NCI-H2107 treated with DMSO at 0.1 percent for 48 hours (cell line): ENCODE data around the gene SLU7.
A peak's percentile ranks its signal among the peaks of the same experiment; 100 is the strongest.

ENCODE experiments used
- DNase-seq: peaks from one replicate; lab custom pipeline; 2025; ENCODE audit not compliant: unreplicated experiment; lab: John Stamatoyannopoulos, UW

SLU7 gene

GRCh38 chr5:160420331-160420610 lies 1.4 kb upstream of the SLU7 start:
- DNase-seq, result no peak

DNA sequence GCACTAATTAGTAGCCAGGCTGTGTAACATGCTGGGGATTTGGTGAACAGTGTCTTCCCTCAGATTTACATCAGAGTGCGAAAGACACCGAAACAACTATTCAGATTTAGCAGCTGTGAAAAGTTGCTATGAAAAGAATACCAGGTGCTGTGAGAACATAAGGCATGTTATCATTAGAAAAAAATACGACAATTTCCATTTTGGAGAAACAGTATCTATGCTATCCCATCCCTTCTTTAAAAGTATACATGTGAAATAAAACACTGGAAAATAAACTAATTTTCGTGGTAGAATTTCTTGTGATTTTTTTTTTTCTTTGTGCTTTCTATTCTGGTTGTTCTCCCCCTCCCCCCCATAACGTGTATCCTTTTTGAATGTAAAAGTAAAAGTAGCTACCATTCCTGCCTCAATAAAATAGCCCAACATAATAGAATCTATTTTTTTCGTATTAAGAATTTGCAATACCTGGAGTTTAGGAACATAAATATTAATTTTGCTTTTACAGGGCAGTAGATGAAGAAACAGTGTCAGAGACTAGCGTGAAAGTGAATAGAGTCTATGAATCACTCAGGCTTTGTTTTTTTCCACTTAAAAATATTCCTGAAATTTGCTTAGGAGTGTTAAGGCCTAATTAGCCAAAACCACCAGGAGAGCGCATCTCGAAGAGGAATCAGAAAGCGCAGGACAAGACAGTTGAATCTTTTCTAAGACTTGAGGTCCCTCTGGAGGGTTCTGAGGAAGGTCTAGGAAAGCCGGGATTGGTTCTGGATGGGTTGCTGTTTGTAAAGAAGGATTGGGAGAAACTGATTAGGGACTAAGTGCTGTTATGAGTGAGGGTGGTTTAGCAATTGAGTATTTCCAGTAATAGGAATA lies 813 bp upstream of the SLU7 start:
- no peak for DNase-seq

DNA sequence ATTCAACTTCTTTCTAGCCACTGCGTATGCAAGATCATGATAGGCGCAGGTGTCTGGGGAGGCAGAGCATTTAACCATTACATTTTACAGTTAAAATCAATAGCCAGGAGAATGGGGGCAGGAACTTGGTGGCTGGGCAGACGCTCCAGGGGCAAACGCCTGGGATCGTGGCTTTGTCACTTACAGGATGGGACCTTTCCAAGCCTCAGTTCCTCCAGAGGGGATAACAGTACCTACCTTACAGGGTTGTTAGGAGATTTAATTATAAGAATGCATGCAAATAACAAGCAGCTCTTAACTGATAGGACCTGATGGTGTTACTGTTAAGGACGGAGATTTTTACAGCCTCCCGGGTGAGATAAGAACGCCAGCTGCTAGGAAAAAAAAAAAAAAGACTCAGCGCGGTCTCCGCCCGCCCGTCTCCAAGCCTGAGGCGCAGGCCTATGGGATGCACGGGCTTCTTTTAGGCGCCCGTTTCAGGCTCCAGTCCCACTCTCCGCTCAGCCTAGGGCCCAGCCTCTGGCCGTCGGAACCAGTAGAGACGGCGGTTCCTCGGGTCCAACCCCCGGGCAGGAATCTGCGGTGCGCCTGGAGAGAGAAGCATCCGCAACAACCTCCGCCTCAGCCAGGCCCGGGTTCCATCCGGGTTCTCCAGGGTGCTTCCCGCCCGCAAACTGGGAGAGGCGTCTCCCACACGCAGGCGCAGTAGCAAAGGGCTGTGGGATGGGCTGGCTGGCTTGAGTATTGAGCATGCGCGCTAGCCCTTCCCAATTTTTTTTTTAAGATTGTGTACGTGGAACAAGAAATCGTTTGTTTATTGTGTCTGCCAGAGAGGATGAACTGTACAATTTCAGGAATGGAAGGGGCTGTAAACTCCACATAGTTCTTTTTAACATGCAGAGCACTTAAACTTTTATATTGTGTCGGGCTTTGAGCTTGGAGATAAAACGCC lies 19.2 kb downstream of the SLU7 start, which contains the start of gene FAM200C:
Gene FAM200C (minus strand): TSS at position 653 of the 952 bp plus-strand sequence. CDS start 4,564 bp downstream, outside the sequence.
- peak; percentile 82 for DNase-seq

GRCh38 chr5:160398806-160399205 lies 20.1 kb downstream of the SLU7 start:
- DNase-seq, result no peak

GRCh38 chr5:160397492-160397891 lies 21.4 kb downstream of the SLU7 start:
- DNase-seq, result no peak

DNA sequence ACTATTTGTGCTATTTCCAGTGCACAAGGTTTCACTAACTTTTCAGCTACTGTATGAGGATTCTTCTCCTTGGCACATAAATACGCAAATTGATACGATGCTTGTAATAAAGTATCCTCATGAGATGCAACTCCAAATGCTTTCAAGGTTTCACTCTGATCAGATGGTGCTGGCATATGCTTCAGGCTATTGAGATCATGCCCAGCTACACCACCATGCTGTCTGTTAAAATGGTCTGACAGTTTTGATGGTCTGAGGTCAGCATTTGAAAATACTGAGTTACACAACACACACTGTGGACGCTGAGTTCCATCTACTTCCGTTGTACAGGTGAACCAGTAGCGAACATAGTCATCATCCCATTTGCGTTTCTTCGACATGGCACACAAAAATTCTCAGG lies 23.8 kb downstream of the SLU7 start:
- no peak for DNase-seq

DNA sequence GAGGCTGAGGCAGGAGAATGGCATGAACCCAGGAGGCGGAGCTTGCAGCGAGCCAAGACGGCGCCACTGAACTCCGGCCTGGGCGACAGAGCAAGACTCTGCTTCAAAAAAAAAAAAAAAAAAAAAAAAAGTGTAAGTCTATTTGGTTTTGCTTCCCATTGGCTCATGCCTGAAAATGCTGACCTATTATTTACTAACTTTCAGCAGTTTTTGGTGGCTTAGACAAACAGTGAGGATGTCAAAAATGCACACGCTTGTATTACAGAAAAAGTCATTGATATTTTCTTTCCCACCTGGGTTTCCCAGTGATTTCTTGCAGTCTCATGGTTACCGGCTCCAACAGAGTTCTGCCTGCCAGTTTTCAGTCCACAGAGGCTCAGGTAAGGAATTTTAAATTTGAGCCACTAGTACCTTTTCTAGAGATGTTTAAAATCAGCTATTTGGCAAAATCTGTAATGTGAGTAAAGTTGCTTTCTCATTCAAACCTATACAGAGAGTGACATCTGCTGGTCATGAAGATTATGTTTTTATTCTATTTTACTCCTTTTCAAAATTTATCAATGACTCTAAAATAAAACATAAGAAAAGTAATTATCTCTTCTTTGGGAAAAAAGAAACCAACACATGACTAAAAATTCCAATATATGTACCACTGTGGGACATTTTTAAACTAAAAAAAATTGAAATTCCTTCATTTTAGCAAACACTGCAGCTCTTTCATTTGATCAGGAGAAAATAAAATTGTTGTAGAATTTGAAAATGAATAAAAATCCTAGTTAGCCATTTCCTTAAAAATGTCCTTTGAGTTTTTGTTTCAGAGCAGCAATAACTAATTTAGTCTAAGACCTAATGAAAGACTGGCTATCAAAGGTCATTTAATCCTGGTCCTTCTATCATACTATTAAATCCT lies 27.8 kb downstream of the SLU7 start:
- no peak for DNase-seq

DNA sequence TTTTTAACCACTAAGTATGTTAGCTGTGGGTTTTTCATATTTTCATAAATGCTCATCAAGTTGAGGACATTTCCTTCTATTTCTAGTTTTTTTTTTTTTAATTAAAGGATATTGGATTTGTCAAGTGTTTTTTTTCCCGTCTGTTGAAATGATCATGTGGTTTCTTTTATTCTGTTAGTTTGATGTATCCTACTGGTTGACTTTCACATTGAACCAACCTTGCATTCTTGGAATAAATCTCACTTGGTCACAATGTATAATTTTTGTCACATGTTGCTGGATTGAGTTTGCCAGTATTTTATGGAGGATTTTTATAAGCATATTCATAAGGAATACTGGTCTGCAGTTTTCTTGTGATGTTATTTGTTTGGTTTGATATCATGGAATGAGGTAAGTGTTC lies 31.4 kb downstream of the SLU7 start:
- DNase-seq, result no peak

- no peak for DNase-seq
Measured at GRCh38 chr5:160385496-160385895, 33.4 kb downstream of the SLU7 start.

DNA sequence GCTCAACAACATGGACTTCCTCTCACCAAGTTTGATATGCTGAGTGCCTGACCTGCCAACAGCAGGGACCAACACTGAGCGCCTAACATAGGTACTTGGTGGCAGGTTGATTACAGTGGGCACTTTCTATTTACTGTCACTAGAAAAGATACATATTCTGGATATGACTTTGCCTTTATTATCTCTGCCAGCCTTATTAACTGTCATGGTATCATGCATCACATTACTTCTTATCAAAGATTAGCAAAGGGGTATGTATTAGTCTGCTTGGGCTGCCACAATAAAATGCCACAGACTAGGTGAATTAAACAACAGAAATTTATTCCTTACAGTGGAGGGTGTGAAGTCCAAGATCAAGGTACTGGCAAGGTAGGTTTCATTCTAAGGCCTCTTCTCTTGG lies 34.2 kb downstream of the SLU7 start:
- DNase-seq, result no peak

DNA sequence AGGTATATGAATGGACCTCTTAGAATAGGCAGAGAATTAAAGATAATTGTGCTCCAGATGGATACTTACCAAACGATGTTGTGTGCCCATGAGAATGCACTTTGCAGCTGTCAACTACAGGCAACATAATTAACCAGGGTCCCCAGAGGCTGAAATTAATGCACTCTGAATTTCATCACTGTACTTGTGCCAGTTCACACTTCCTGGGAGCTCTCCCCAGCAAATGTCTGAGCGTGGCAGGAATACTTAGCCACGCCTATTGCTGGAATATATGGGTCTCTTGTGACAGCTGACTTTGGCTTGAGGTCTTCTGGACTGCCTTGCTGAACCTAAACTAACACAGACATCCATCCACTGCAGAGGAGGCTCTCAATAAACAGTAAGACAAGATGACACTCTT lies 36.5 kb downstream of the SLU7 start:
- DNase-seq, result peak; percentile 32

DNA sequence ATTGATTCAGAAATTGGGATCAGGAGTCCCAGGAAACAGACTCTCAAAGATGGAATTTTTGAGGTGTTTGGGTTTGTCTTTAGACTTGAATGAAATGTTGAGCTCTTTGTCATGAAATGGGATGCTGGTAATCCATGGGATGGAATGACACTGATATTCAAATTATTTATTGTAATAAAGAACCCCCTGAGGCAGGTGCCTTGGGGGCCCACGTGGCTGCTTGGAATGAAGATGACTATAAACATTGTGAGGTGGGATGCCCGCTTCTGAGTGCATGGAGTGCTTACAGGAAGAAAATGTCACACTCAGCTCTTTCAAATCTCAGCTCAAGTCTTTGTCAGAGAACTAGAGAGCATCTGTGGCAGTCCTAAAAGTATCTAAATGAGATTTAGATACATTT lies 38.8 kb downstream of the SLU7 start:
- DNase-seq, result no peak

- DNase-seq, result no peak
Measured at GRCh38 chr5:160379511-160379910, 39.4 kb downstream of the SLU7 start.

DNA sequence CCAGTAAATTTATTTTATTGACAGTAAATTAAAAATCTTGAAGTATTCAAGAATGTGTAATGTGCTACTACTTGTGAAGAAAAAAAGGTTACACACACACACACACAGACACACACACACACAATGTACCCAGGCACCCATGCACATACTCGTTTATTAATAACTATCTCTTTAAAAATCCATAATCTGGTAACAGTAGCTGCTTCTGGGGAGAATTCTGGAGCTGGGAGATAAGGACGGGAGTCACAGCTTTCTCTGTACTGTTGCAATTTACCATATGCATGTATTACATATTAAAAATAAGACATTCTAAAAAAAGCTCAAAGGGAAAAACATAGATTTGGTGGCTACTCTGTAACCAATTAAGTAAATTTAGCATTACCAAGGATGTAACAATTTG lies 40.6 kb downstream of the SLU7 start:
- no peak for DNase-seq

DNA sequence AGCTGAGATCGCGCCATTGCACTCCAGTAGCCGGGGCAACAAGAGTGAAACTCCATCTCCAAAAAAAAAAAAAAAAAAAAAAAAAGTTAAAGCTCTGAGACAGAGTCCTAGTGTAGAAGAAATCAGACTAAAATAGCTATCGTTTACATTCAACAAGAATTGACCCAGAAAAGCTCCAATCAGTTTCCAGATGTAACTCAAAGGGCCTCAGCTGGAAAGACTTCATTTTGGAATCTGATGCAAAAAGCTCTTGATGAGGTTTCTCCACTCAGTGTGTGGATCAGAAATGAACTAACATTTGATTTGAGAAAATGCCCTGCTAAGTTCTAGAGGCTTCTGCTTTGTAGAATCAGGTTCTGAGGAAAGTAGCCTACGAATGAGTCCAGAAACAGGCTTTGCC lies 41.2 kb downstream of the SLU7 start:
- DNase-seq, result no peak

DNA sequence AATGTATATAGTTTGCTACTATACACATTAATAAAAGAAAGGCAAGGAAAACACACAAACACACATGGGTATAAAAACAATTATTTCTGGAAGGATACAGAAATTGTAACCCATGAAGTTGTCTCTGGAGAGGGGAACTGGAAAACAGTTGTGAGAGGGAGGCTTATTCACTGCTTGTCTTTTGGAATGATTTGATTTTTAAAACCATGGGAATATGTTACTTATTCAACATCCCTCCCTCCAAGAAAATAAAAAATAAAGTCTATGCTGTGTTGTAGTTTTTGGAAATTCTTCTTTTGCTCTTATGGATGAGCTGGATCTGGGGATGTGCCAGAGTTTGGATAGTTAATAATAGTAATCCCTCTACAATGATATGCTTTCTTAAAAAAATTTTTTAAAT lies 42.5 kb downstream of the SLU7 start:
- DNase-seq, result no peak

GRCh38 chr5:160375701-160376100 lies 43.2 kb downstream of the SLU7 start:
- no peak for DNase-seq

DNA sequence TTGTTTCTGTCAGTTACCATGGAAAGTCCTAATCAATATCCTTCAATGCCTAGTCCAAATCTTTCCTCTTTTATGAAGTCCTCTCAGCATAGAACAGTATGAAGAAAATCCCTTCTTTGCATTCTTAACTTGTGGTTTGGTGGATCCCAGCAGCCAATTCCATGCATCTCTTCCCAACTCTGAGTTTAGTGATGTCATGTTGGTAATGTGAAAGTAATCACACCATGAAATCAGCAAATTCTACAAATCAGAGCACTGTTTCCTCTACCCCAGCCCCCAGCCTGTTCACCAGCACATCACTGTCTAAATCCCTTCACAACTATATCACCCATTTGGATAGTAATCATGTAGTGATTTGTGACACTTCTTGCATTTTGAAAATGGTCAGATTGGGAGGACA lies 43.7 kb downstream of the SLU7 start:
- DNase-seq, result no peak

GRCh38 chr5:160371294-160371693 lies 47.6 kb downstream of the SLU7 start:
- no peak for DNase-seq

DNA sequence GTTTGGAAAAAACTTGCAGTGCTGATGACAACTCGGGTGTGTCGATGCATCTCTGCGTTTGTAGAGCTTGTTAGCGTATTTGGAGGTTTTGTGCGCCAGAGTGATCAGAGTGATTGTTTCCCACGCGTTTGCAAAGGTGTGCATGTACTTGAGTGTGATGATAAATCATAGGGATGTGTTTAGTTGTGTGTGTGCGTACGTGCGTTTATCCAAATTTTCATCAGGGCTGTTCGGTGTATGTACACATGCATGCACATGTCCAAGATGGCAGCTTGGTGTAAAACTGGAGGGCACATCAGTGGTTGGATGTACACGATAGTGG lies 48.2 kb downstream of the SLU7 start:
- no peak for DNase-seq

DNA sequence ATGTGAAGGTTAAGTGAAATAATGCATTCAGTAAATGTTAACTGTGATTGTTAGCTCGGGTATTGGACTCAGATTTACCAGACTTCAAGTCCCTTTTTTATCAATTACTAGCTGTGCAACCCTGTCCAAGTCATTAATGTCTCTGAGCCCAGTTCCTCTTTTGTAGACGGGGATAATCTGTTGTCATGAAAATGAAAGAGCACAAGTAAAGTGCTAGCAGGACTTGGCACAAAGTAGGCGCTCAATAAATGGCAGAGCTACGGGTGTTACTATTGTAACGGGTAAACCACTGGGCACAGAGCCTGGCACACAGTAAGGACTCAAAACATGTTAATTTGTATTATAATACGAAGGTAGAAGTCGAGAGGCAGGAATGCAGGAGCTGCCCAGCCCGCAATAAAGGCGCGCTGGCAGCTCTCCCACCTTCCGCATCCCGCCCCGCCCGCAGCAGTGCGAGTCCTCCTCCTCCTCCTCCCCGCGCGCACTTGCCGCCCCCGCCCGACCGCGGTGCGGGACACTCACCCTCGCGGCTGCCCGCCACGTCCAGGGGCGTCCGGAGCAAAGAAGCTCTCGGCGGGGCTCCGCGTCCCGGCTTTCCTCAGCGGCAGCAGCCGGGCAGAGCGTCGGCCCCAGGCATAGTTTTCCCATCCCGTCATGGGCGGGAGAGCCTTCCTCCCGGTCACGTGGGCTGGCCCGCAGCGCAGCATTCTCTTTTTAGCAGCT lies 48.7 kb downstream of the SLU7 start, which contains the start of gene C1QTNF2:
Gene C1QTNF2 (minus strand): TSS at position 637 of the 723 bp plus-strand sequence. CDS start 15,615 bp downstream, outside the sequence.
- no peak for DNase-seq
